ENCODE measurements around the gene SPSB4. TPM values are rescaled to one million over a fixed set of nuclear protein-coding genes. Genes with fewer than 3 reads are reported as not detected.

The SPSB4 gene
- total and polyA plus RNA-seq, 2 donors (not counting 1 experiment from before 2014, with no cell fraction given), result not detected

GRCh38 chr3:141081141-141081795 is 30.1 kb downstream of the SPSB4 start:
- DNase-seq, result no peak
- 93% methylated on average over 9 of the region's 10 CpGs for WGBS (ENCODE audit: insufficient coverage)
- H2AFZ ChIP-seq (ENCODE audit: insufficient read depth, low read depth, low read length, poor library complexity, severe bottlenecking), result no peak overlapping the region

GRCh38 chr3:141082064-141082463 is 30.9 kb downstream of the SPSB4 start:
- no peak for DNase-seq
- Histone ChIP-seq H3K4me2 (replicated peaks; ENCODE audit: low read depth, low read length, poor library complexity, severe bottlenecking) (no peak overlapping the region), H3K4me3 (ENCODE audit: control extremely low read depth in 1 of 5, extremely low read depth in 1 of 5, insufficient read depth in 1 of 5, low read depth in 2 of 5, low read length in 4 of 5) (no peak overlapping the region), H3K79me2 (ENCODE audit: control insufficient read depth, insufficient read depth, low read length) (no peaks in the 10 kb centered on the region), H3K27ac (ENCODE audit: low read length in 2 of 2) (no peak overlapping the region), H4K20me1 (ENCODE audit: control insufficient read depth, insufficient read depth, low read length, poor library complexity, severe bottlenecking) (no peaks in the 10 kb centered on the region), H3K9me3 (ENCODE audit: control extremely low read depth in 1 of 3, control insufficient read depth in 2 of 3, insufficient read depth in 1 of 3, low read length in 2 of 3) (no peaks in the 10 kb centered on the region), H2AFZ (ENCODE audit: insufficient read depth, low read depth, low read length, poor library complexity, severe bottlenecking) (no peak overlapping the region), H3K4me1 (ENCODE audit: control insufficient read depth in 2 of 2, insufficient read depth in 2 of 2, low read length in 2 of 2) (peaks cover 0 to 5% of the 10 kb centered on the region in 2 donors), H3K9ac (ENCODE audit: low read length) (no peak overlapping the region), H3K27me3 (replicated peaks in 1 of 4; ENCODE audit: control extremely low read depth in 1 of 4, control insufficient read depth in 3 of 4, insufficient read depth in 4 of 4, low read length in 3 of 4) (peaks cover 0 to 2% (median 0%) of the 10 kb centered on the region in 4 experiments), H3K36me3 (replicated peaks in 1 of 2; ENCODE audit: control extremely low read depth in 1 of 2, control insufficient read depth in 1 of 2, extremely low read depth in 1 of 2, insufficient read depth in 2 of 2, low read length in 1 of 2) (no peaks in the 10 kb centered on the region)
- ATAC-seq (ENCODE audit: low read depth), result no peak
- 85% methylated on average over 4 of the region's 5 CpGs for WGBS (ENCODE audit: insufficient coverage)
- ChIA-PET CTCF (no interaction called here), POLR2A (no interaction called here)
- H3K4me3 Mint-ChIP-seq, result no peak overlapping the region
- no peak overlapping the region for H3K27ac Mint-ChIP-seq
- peaks cover 13% of the 10 kb centered on the region for H3K27me3 Mint-ChIP-seq
- intact Hi-C loops (cut with micrococcal nuclease), result no loop called here
- H3K9me3 Mint-ChIP-seq (ENCODE audit: insufficient read depth), result no peaks in the 10 kb centered on the region
- H3K4me1 Mint-ChIP-seq, result peaks cover 5% of the 10 kb centered on the region
- TF ChIP-seq EZH2 (IDR thresholded peaks at IDR 0.05; ENCODE audit: borderline replicate concordance, insufficient read depth, low read depth, low read length, poor library complexity, severe bottlenecking) (no peak), CTCF (IDR thresholded peaks at IDR 0.05) (no peak)

More at GRCh38 chr3:141081141-141081795, 30.1 kb downstream of the SPSB4 start:
- no peak overlapping the region for H3K27ac Mint-ChIP-seq
- TF ChIP-seq CTCF (IDR thresholded peaks at IDR 0.05), result no peak
- H3K4me1 Mint-ChIP-seq, result peaks cover 13% of the 10 kb centered on the region
- no peak overlapping the region for H3K9ac ChIP-seq (ENCODE audit: low read length)
- H3K27me3 ChIP-seq (replicated peaks in 1 of 4; ENCODE audit: control extremely low read depth in 1 of 4, control insufficient read depth in 3 of 4, insufficient read depth in 4 of 4, low read length in 3 of 4), result peaks cover 0 to 2% (median 0%) of the 10 kb centered on the region in 4 experiments
- no peak for ATAC-seq (ENCODE audit: low read depth)
- no peak overlapping the region for H3K4me3 Mint-ChIP-seq
- H3K27ac ChIP-seq (ENCODE audit: low read length in 2 of 2), result no peak overlapping the region
- H3K4me3 ChIP-seq (ENCODE audit: control extremely low read depth in 1 of 5, extremely low read depth in 1 of 5, insufficient read depth in 1 of 5, low read depth in 2 of 5, low read length in 4 of 5), result no peak overlapping the region
- H3K79me2 ChIP-seq (ENCODE audit: control insufficient read depth, insufficient read depth, low read length), result no peaks in the 10 kb centered on the region
- intact Hi-C loops (cut with micrococcal nuclease), result no loop called here
- H3K9me3 Mint-ChIP-seq (ENCODE audit: insufficient read depth), result no peaks in the 10 kb centered on the region
- ChIA-PET CTCF (no interaction called here), POLR2A (no interaction called here)
- peaks cover 0 to 10% of the 10 kb centered on the region in 2 donors for H3K4me1 ChIP-seq (ENCODE audit: control insufficient read depth in 2 of 2, insufficient read depth in 2 of 2, low read length in 2 of 2)
- no peaks in the 10 kb centered on the region for H3K36me3 ChIP-seq (replicated peaks in 1 of 2; ENCODE audit: control extremely low read depth in 1 of 2, control insufficient read depth in 1 of 2, extremely low read depth in 1 of 2, insufficient read depth in 2 of 2, low read length in 1 of 2)
- H3K27me3 Mint-ChIP-seq, result peaks cover 12% of the 10 kb centered on the region
- H3K9me3 ChIP-seq (ENCODE audit: control extremely low read depth in 1 of 3, control insufficient read depth in 2 of 3, insufficient read depth in 1 of 3, low read length in 2 of 3), result no peaks in the 10 kb centered on the region
- no peak overlapping the region for H3K4me2 ChIP-seq (replicated peaks; ENCODE audit: low read depth, low read length, poor library complexity, severe bottlenecking)
- H4K20me1 ChIP-seq (ENCODE audit: control insufficient read depth, insufficient read depth, low read length, poor library complexity, severe bottlenecking), result no peaks in the 10 kb centered on the region
